Lung (tissue), 12 donors: ENCODE measurements around the gene OSGIN1. TPM values are rescaled to one million over a fixed set of nuclear protein-coding genes. Genes with fewer than 3 reads are reported as not detected.

Source experiments
- ATAC-seq: fragments of 200-7000 bp; cut with Tn5 transposase; one replicate; pipeline ENCODE4 v1.9.1; 2020; ENCODE audit warnings: moderate number of reproducible peaks; ENCODE audit not compliant: insufficient read depth, low FRiP score
- DNase-seq, 3 donors: peaks; one replicate each; pipeline ENCODE4 v3.0.0-alpha.2; 2013 to 2017
- H3K27ac ChIP-seq, 2 donors: one replicate each; pipeline ENCODE4 v1.5.1; 2013; ENCODE audit warnings: mild to moderate bottlenecking in 2 of 2, moderate library complexity in 2 of 2, control low read depth in 1 of 2, inconsistent platforms in 1 of 2, low read depth in 1 of 2, low read length in 1 of 2
- H3K27me3 ChIP-seq, 3 donors: one replicate each; pipeline ENCODE4 v1.5.1; 2013; ENCODE audit warnings: low read length in 2 of 3; ENCODE audit not compliant: control insufficient read depth in 3 of 3, insufficient read depth in 3 of 3
- H3K36me3 ChIP-seq, 4 donors: one replicate each; pipeline ENCODE4 v1.5.1; 2013; ENCODE audit warnings: low read length in 4 of 4, mild to moderate bottlenecking in 1 of 4, moderate library complexity in 1 of 4; ENCODE audit not compliant: control insufficient read depth in 4 of 4, insufficient read depth in 4 of 4
- H3K4me1 ChIP-seq, 5 donors: one replicate each; pipeline ENCODE4 v1.5.1; 2013; ENCODE audit warnings: low read length in 5 of 5, mild to moderate bottlenecking in 2 of 5, moderate library complexity in 1 of 5; ENCODE audit not compliant: control insufficient read depth in 5 of 5, insufficient read depth in 5 of 5
- H3K4me3 ChIP-seq: one replicate; pipeline ENCODE4 v1.5.1; 2013; ENCODE audit warnings: mild to moderate bottlenecking, control low read depth, moderate library complexity
- H3K9ac ChIP-seq, 2 donors: one replicate each; pipeline ENCODE4 v1.5.1; 2013; ENCODE audit warnings: low read length in 2 of 2, control low read depth in 1 of 2; ENCODE audit not compliant: insufficient read depth in 1 of 2
- H3K9me3 ChIP-seq, 4 donors: one replicate each; pipeline ENCODE4 v1.5.1; 2013; ENCODE audit warnings: low read length in 3 of 4, mild to moderate bottlenecking in 1 of 4, moderate library complexity in 1 of 4; ENCODE audit not compliant: control insufficient read depth in 4 of 4, insufficient read depth in 3 of 4
- WGBS, 2 donors: extraction: QIAGEN DNeasy Blood & Tissue Kit; methylation state at CpG; one replicate each; pipeline ENCODE4 v1.1.7; 2013; 5-methylcytosine and 5-hydroxymethylcytosine counted together
- polyA plus RNA-seq, 2 donors: library from polyadenylated mRNA; stranded (reverse); fragments of 200-250 nt; gene quantifications; one replicate each; pipeline ENCODE4 v1.2.1, GENCODE V29; 2013
- total RNA-seq, 2 donors: library from RNA; depleted of rRNA in 1 of 2; stranded (reverse); fragments of >200 nt in 1 of 2; gene quantifications; one replicate each; pipeline ENCODE4 v1.2.1, GENCODE V29; 2014 to 2021
- TF ChIP-seq, protein P1 (sequence below): IDR thresholded peaks from 2 replicates; pipeline ENCODE4 v1.5.1; 2012; ENCODE audit warnings: mild to moderate bottlenecking; ENCODE audit errors: control extremely low read depth, extremely low read depth
- donor health status: control.
- donor health status: control.
- donor health status: Bipolar disorder and iron deficiency.
- donor health status: healthy.
- donor health status: DM: yes; HTN: yes; CAD: no.

OSGIN1 gene
- total and polyA plus RNA-seq, 4 donors, result 1.5 to 17.9 (median 13.8) TPM

DNA sequence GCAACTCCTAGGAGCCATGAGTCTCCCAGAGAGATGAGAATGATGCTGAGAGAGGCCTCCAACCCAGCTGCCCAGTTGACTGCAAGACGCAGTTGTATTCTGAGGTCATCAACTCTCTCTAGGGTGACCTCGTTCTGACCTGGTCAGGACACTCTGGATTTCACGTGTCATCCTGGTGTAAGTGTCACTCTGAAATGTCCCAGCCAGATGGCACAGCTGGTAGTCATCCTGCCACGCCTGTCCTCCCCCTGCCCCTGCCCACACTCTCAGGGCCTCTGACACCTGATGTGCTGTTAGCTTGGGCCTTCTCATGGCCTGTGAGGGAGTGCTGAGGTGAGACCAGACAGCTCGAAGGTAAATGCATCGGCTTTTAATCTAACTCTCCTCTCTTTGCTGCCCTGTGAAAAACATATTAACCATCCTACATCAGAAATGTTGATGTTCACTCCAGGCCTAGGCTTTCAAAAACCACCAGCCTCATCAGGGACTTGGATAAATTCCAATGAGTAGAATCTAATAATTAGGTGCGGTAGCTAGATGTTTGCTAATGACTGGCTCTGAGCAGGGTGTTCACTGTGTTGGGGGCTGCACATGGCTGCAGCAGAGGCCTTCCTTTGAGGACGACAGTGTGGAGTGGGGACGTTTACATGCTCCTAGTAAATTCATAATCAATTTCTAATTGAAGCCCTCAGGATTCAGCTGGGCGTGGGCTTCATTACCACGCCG lies 40.4 kb upstream of the OSGIN1 start:
- peaks cover 11 to 51% (median 23%) of the 10 kb centered on the region in 4 donors for H3K36me3 ChIP-seq
- peak; percentile 70 to 81 (median 71) for DNase-seq

DNA sequence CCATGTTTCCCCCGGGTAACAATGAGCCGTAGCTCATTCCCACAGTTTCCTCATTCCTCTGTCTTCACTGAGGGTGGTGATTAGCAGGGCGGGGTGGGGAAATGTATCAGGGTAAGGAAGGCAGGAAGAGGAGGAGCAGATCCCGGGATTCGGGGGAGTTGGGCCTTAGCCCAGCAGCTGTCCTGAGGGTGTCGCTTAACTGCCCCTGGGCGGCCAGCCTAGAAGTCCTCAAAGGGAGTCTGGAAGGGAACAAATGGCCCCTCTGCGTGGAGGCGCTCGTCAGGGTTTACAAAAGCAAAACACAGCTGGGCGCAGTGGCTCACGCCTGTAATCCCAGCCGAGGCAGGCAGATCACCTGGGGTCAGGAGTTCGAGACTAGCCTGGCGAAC lies 39.8 kb upstream of the OSGIN1 start:
- 66 to 72% methylated on average over 15 of the region's 15 CpGs for whole genome bisulfite sequencing, 2 donors
- no peak for ATAC-seq

More for the DNA sequence above, 40.4 kb upstream of the OSGIN1 start:
- no peak for ATAC-seq
- peaks cover 0 to 14% (median 3%) of the 10 kb centered on the region in 5 donors for H3K4me1 ChIP-seq
- peak overlapping the region; percentile 34 to 82 for H3K27ac ChIP-seq
- TF ChIP-seq, protein P1, sequence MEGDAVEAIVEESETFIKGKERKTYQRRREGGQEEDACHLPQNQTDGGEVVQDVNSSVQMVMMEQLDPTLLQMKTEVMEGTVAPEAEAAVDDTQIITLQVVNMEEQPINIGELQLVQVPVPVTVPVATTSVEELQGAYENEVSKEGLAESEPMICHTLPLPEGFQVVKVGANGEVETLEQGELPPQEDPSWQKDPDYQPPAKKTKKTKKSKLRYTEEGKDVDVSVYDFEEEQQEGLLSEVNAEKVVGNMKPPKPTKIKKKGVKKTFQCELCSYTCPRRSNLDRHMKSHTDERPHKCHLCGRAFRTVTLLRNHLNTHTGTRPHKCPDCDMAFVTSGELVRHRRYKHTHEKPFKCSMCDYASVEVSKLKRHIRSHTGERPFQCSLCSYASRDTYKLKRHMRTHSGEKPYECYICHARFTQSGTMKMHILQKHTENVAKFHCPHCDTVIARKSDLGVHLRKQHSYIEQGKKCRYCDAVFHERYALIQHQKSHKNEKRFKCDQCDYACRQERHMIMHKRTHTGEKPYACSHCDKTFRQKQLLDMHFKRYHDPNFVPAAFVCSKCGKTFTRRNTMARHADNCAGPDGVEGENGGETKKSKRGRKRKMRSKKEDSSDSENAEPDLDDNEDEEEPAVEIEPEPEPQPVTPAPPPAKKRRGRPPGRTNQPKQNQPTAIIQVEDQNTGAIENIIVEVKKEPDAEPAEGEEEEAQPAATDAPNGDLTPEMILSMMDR, result no peak
- no peak overlapping the region for H3K9ac ChIP-seq
- no peaks in the 10 kb centered on the region for H3K9me3 ChIP-seq
- H3K4me3 ChIP-seq, result no peak overlapping the region
- WGBS, 2 donors, result 73 to 77% methylated on average over 12 of the region's 12 CpGs
- no peaks in the 10 kb centered on the region for H3K27me3 ChIP-seq

DNA sequence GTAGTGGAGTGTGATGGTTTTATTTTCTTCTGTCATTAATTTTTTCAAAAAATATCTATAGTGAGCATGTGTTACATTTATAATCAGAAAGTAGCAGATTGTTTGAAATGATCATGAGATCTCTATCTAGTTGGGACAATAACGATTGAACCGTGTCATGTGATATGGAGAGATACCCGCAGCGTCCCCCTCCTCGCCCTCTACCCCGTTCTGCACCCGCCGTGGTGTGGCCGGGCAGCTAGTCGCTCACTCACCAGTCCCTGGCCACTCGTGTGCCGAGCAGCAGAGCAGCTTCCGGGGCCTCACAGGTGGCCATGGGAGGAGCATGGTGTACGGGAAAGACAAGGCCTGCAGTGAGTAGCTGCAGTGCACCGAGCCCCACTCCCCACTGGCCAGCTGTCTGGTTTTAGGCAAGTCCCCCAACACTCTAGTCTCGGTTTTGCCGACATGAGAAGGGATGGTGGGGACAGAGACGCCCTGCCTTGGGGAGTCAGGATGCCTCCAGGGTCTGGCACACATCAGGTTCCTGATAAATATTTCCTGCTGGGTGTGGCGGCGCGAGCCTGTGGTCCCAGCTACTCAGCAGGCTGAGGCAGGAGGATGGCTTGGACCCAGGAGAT lies 38.8 kb upstream of the OSGIN1 start:
- DNase-seq, result no peak

More for the DNA sequence above, 39.8 kb upstream of the OSGIN1 start:
- Histone ChIP-seq H3K36me3 (peaks cover 10 to 55% (median 28%) of the 10 kb centered on the region in 4 donors), H3K4me3 (no peak overlapping the region), H3K27me3 (no peaks in the 10 kb centered on the region), H3K4me1 (peaks cover 0 to 14% (median 3%) of the 10 kb centered on the region in 5 donors), H3K9me3 (no peaks in the 10 kb centered on the region), H3K9ac (no peak overlapping the region), H3K27ac (peak overlapping the region; percentile 34 to 82)
- TF ChIP-seq, protein P1, result no peak
- peak; percentile 90 to 96 (median 95) for DNase-seq

More for the DNA sequence above, 38.8 kb upstream of the OSGIN1 start:
- WGBS, 2 donors, result 95 to 97% methylated on average over 21 of the region's 21 CpGs
- Histone ChIP-seq H3K36me3 (peaks cover 6 to 57% (median 33%) of the 10 kb centered on the region in 4 donors), H3K27me3 (no peaks in the 10 kb centered on the region), H3K4me3 (no peak overlapping the region), H3K4me1 (peaks cover 0 to 14% (median 3%) of the 10 kb centered on the region in 5 donors), H3K27ac (no peak overlapping the region), H3K9me3 (peaks cover 0 to 7% (median 0%) of the 10 kb centered on the region in 4 donors), H3K9ac (no peak overlapping the region)
- TF ChIP-seq, protein P1, result no peak
- no peak for ATAC-seq
